COR-L47 (cell line): ENCODE results near the gene ABLIM1.

Source experiments
- DNase-seq: peaks from one replicate; lab custom pipeline; 2025; lab: John Stamatoyannopoulos, UW

ABLIM1 gene

DNA sequence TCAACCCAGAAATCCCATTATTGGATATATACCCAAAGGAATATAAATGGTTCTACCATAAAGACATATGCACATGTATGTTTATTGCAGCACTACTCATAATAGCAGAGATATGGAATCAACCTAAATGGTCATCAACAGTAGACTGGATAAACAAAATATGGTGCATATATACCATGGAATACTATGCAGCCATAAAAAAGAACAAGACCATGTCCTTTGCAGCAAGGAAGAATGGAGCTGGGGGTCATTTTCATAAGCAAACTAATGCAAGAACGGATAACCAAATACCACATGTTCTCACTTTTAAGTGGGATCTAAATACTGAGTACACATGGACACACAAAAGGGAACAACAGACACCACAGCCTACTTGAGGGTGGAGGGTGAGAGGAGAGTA is 251.6 kb downstream of the ABLIM1 start:
- DNase-seq = no peak

DNA sequence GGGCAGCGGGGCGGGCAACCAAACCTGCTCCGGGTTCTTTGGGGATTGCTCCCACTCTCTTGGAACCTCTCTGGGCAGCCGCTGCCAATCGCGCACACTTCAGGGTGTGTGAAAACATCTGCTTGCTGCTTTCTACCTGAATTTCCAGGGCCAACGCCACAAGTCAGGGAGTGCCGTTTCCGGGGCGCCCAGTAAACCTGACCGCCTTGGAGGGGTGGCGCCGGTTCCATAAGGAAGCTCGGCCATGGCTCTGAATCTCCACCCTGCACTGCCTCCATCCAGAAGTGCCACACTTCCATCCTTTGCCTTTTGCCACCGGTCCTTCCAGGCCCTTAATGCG is 253.1 kb downstream of the ABLIM1 start:
- no peak for DNase-seq

DNA sequence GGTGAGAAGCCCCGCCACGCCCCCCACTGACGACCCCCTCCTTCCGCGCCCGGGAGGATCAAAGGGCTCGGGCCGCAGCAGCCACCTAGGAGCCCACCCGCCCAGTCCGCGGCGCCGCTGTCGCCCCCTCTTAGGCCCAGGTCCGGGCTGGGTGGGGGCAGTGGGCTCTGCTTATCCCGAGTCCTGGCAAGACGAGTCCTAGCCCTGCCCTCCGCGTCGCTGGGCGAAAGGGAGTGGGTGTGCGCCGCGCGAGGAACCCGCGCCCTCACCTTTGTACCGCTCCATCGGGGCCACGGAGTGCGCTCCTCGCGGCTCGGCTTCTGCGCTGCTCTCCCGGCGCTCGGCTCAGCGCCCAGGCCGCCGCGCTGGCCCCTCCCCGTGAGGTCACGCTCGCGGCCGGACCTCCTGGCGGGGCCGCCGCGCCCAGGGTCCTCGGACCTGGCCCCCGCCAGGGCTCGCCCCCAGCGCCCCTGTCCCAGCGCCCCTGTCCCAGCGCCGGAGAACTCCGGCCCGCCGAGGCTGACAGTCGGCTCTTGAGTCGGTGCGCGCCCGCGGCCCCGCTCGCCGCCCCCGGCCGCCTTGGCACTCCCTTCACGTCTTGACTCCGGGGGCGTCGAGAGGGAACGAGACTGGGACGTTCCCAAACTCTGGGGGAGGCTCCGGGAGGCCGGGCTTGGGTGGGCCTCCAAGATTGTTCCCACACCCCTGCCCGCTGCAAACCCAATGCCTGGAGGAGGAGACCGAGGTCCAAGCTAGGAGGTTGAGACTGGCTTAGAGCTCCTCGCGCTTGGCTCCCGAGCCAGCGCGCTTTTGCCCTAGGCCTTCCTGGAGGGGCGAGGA is 253.7 kb downstream of the ABLIM1 start, which contains the start of gene AFAP1L2:
TSS of gene AFAP1L2 (minus strand) at position 332 of the 840 bp plus-strand sequence. CDS start at position 285, 47 bp downstream.
- DNase-seq = no peak

DNA sequence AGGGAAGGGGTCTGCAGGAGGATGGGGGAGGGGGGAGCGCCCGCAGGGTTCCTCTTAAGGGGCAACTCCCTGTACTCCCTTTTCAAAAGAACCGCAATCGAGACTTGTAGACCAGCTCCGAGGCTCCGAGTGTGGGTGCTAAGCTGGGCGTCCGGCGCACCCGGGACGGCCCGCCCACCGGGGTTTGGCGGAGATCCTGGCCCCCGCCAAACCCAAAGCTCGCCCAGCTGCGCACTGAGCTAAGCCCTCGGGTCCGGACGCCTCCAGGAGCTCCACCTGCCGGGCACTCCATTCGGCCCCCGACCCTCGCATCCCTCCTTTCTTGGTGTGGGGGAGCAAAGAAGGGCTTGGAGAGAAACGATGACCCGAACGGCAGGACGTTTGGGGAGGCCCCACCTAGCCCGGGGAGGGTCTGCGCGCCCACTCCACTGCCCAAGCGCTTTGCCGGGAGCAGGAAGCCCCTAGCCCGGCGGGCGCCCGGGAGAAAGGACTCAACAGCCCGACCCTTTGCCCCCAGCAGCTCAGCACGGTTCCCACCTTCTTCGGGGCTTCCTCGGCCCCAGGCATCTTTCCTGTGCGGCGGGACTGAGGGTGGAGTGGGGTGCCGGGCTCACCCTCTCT is 254.4 kb downstream of the ABLIM1 start:
- DNase-seq = no peak

DNA sequence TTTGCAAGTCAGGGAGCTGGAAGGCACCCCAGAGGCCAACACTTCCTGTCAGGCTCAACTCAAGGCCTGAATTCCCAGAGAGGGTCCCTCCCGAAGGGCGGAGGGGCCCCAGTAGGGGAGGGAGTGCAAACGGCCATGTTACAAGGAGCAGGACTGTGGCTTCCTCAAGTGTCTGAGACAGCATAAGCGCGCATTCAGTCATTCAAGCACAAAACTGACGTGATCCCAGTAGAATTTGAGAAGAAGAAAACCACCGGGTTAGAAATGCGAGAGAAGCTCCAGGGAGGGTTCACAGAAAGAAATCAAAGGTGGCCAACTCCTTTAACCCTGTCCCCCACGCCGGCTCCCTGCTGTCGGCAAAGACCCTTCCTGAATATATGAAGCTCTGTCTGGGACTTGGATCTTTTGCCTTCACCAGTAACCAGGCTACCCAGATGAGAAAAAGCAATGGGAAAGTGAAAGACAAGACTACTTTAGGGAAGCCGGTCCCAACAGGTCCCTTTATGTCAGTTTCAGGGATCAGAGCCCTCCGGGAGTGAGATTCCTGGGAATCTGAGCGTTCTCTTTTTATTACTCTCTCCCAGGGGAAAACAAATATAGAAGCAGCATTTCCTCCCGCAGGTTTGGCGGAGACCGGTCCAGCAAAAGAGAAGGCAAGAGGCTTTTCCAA is 255.1 kb downstream of the ABLIM1 start:
- DNase-seq = no peak

DNA sequence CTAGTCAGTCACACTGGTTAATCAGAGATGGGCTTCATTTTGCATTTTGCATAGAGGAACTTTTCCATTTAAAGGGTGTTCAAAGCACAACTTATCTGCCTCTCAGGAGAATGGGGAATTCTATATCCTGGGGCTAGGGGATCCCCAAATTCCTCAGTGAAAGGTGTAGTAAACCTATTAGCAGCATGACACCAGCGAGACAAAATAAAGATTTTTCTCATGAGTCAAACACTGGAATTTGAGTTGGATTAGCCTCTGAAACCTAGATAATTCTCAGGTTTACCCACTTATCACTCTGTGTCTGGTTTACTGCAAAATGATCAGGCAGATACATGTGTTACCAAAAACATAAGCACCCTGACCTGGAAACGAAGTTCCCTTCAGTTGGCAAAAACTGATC is 255.8 kb downstream of the ABLIM1 start:
- no peak for DNase-seq

DNA sequence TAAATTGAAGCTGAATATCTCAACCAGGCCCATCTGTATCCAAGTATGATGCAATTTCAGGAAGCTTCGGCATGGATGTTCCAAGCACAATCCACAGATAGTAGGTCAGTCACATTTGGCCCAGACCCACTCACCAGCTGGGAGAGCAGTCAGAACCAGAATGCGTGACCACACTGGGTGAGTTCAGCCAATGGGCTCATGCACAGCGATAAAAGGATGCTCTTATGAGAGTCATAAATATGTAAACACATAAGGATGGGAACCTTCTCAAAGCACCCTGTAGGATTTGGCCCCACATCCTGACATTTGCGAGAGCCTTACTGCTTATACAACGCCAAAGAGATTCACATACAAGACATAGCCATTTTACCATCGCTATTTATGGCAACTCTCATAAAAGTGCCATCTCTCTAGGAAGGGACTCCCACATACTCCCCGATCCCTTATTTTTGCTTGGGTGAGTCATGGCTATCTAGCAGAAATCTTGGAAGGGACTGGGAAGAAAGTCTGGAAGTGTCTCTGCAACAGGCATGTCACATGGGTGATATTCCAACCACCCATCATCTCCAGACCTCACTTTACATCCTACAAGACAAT is 256.8 kb downstream of the ABLIM1 start:
- DNase-seq = no peak

DNA sequence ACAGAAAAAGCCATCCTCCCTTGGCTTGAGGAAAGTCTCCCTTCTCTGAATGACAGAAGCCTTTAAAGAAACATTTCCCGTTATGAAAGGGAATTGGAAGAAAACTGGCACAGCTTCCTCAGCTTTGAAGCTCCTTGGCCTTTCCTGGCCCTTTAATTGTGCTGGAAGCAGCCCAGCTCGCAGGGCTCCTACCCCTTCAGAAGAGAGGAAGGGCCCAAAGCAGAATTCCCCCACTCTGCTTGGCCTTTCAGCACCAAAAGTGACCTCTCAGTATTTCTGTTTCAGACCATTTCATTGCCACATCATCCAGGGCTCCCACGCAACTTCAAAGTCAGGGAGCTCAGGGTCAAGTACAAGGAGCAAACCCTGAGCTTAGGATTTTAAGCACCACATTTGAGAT is 258.0 kb downstream of the ABLIM1 start:
- DNase-seq = no peak

DNA sequence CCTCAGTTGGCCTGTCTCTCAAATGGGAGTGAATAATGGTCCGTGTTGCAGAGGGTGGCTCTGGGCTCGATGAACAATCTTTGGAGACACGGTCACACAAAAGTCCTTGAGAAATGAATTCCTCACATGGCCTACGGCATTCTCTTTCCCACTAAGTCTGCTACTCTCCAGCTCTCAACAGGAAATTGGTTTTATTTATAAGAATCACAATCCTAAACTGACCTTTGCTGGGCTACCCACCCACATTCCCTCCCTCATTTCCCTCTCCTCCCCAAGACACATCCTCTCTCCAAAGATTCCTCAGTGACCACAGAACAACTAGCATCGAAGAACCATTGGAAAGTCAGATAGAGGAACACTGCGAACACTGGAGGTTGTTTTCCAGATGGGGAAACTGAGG is 258.5 kb downstream of the ABLIM1 start:
- no peak for DNase-seq

DNA sequence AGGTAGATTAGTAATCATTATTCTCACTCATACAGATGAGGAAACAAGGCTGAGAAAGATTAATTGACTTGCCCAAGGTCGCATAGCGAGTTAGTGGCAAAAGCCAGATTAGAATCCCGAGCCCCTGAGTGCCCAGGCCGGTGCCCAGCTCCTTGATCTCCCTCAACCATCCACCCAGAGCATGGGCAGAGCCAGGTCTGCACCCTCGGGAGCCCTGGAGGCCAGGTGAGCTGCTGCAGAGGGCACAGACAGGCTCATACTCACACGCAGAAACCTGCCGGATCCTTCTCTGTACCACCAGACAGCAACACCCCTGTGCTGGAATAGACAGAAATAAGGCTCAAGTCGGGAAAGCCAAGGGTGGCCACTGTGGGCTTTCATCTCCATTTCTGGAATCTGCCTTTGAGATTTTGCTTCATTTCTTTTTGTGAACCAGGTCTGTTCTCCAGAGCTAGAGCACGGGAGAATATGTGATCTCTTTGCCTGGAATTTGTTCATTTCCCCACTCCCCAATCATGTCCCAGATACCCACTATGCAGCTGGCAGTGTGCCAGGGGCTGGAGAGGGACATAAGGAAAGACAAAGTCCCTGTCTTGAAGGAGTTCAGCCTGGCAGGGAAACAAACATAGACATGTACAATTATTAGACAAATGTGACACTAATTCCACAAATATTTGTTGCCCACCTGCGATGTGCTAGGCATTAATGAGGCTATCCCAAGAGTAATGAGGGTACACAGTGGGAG is 259.3 kb downstream of the ABLIM1 start:
- DNase-seq = no peak

DNA sequence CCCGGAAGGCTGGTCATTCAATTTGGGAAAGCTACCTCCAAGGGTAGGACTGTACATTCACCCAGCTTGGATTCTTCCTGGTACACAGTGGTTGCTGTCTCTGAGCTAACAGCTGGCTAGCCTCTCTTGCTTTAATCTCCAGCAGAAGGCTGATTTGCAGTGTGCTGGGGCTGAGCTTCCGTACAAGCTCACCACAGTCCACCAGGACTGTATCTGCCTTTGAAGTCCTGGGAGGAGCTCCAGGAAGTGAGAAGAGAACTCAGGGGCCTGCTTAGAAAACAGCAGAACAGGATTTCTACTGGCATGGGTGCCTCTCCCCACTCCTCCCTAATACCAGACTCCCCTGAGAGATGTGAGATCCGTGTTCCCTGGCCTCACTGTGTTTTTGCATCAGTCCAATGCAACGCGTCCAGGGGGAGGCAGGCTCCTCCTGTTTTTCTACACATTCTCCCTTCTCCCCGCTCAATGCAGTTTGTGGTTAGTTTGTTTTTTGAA is 260.4 kb downstream of the ABLIM1 start:
- no peak for DNase-seq

DNA sequence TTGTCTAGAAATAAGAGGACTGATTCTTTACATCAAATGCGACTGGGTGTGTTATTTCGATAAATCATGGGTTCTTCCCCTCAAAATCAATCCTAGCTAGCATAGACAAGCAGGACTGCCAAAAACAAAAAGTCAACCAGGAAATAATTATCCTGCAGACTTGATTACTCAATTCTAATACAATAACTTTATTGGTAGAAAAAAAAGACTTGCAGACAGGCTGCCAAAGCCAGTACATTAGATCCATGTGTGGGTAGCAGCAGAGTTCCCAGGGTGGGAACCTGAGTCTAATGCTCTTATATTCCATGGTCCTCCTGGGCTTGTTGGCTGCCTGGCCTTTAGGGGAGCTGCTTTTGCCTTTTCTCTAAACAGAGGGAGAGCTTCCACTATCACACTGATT is 261.6 kb downstream of the ABLIM1 start:
- no peak for DNase-seq

DNA sequence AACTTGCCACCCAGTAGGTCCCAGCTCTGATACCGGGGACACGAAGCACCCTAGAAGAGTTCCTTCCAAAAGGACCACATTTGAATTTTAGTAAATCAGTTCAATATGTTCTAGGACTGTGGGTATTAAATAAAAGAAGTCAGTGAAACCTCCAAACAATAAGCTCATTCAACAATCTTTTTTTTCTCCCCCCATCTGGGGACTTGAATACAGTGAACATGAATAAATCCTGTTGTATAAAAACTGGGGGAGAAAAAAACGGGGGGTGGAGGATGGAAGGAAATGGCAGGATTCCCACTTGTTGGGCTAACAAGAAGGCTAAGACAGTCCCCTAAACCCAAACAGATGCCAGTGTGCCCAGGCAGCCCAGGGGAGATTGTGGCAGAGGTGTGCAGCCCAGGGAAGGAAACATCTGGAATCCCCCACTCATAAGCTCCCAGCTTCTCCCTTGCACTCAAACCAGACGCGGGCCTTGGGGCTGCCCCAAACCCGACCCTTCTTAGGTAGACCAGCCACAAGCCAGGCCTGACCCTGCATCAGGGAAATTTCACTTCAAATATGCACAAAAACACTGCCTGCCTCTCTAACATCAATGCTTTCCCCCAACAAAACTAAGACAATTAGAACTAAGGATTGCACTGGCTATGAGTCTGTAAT is 262.6 kb downstream of the ABLIM1 start:
- no peak for DNase-seq

DNA sequence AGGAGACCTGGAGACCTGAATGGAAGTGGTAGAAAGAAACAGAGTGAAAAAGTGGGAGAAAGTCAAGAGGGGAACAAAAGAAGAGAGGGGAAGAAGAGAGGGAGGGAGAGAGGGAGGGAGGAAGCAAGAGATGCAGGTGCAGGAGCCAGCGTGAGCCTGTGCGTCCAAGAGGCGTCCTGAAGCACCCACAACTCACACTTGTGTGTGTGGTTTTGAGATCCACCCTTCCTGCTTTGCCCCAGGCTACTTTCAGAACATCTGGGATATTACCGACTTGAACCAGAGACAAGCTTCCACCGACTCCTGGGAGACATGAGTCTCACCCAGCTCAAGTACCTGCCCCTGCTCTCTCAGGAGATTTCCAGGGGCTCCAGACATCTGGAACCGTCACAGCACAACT is 263.5 kb downstream of the ABLIM1 start:
- no peak for DNase-seq

DNA sequence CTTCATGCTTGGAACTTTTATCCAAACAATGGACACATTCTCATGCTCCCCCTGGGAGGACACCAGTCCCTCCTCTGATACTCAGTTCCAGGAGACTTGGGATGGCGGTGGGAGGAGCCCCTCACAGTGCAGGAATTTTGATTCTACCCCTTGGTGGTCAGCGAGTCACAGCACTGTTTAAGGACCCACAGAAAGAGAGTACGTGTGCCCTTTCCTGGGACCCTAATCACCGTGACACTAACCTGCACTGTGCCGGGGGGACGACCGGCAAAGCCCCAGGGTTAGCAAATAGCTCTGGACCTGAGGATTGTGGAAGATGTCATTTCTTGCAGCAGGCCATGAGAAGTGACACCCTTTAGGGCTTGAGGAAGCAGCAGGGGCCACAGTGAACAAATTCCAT is 264.2 kb downstream of the ABLIM1 start:
- no peak for DNase-seq

DNA sequence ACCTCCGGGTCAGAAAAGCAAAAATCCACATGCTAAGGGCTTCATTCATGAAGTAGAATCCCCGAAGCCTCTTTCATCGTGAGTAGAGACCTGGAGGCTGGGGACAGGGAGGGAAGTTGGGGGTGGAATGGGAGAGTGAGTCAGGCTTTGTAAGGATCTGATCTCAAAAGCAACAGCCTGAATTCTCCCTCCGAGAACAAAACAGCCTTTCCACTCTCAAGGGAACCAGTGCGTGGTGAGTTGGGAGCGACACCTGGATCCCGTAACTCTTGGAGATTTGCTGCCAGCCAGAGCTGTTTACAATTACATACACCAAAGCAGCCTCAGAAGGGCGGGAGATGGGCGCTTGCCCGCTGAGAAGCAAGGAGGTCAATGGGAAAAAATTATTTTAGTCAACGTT is 264.6 kb downstream of the ABLIM1 start:
- no peak for DNase-seq

DNA sequence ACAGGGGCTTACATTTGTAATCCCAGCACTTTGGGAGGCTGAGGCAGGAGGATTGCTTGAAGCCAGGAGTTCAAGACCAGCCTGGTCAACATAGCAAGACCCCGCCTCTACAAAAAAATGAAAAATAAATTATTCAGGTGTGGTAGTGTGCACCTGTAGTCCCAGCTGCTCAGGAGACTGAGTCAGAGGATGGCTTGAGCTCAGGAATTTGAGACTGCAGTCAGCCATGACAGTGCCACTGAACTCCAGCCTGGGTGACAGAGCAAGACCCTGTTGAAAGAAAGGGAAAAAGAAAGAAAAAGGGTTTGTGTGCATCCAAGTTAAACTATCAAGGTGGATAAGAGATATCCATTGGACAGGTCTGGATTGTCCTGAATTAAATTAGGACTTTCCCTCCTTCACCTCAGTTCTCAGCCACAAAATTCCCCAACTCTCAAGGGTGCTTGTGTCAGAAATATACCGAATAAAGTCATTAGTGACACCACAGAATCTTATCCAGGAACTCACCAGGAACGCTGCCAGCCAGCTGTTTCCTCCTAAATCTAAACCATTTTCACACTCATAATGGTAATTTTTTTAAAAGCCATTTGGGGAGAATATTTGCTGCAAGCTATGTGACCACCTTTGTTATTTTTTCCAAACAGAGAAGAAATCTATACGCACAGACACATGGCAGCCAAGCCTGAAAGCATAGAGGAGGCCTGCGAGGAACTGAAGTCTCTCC is 265.8 kb downstream of the ABLIM1 start:
- no peak for DNase-seq

DNA sequence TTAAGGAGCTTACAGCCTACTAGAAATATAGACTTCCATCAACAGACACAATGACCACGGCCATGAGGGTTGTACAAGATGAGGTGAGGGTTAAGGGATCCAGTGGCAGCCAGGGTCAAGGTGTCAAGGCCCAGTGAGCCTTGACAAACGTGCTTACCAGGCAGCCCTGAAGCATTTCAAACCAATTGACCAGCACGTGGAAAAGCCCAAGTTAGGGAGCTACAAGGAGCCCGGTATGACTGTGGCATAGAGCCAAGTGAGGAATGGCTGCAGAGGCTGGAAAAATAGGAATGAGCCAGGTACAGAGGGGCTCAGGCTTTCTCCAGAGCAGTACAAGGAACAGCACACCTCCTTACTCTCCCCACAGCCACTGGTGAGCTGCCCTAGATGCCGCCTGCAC is 266.5 kb downstream of the ABLIM1 start:
- no peak for DNase-seq

DNA sequence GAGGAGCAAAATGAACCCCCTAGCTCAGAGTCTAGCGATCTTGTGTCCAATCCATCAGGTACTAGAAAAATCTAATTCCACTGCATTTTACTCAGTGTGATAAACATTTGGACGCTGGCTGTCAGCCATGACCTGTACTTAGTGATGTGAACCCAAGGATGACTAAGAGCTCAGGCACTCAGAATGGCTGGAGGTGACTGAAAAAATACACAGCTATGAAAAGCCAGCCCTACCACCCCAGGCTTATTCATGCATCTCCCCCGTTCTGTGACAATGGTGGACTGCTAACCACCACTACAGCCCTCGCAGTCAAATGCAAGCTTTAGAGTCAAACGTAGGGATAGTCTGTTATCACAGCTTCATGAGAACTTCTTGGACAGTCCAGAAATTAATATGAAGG is 268.6 kb downstream of the ABLIM1 start:
- DNase-seq = no peak

DNA sequence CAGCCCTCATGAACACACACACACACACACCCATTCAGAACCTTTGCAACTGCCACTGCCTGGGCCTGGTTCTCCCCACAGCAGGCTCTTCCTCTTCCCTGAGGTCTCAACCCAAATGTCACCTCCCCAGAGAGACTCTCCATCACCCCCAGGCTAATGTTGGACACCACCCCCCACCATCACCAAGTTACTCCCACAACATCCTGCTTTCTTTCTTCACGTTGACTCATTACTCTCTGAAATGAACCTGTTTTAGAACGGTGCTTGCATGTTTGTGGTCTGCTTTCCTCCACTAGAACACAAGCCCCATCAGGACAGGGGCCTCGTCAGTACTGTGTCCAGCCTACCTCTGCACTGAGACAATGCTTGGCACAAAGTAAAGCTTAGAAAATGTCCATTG is 269.8 kb downstream of the ABLIM1 start:
- DNase-seq = no peak

DNA sequence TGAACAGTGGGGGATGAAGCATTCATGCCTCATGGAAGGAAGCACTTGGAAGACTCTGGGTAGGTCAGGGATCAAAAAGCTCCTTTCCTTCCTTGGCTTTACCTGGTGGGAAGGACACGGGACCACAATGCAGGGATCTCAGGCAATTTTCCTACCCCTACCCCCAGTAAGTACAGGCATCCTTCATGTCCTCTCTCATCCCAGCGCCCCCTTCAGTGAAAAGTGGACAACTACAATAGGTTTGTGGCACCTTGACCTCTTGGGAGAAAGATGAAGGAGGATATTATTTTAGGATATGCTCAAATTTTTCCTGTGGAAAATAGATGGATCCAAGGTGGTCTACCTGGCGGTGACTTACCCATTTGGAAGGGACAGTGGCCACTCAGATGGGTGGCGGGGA is 270.3 kb downstream of the ABLIM1 start:
- no peak for DNase-seq
